Measurements from ENCODE around the gene TMEM131L. TPM values are rescaled to one million over a fixed set of nuclear protein-coding genes. Genes with fewer than 3 reads are reported as not detected.

Gene TMEM131L
- total RNA-seq, 3 donors from 2014 or later (not counting 1 experiment from before 2014, with no cell fraction given), result 67.8 to 105 (median 71.1) TPM

GRCh38 chr4:153582954-153583702, 117.0 kb downstream of the TMEM131L start:
- H3K27me3 ChIP-seq (ENCODE audit: control insufficient read depth, insufficient read depth, low read length), result no peaks in the 10 kb centered on the region
- peaks cover 5 to 28% of the 10 kb centered on the region in 2 donors for H3K4me1 Mint-ChIP-seq
- no peaks in the 10 kb centered on the region for H3K9me3 ChIP-seq (ENCODE audit: control insufficient read depth, insufficient read depth, low read length)
- H3K27ac Mint-ChIP-seq, result peak overlapping the region; percentile 53 to 76
- WGBS (ENCODE audit: insufficient coverage), result 95% methylated on average over 2 of the region's 2 CpGs
- intact Hi-C loops (cut with micrococcal nuclease), result no loop called here
- ATAC-seq (no peak), DNase-seq (no peak)
- no peaks in the 10 kb centered on the region for H3K27me3 Mint-ChIP-seq (ENCODE audit: low read depth in 2 of 2)
- no peak overlapping the region for H3K4me3 Mint-ChIP-seq
- no peak for TF ChIP-seq CTCF (IDR thresholded peaks at IDR 0.05)
- H3K9me3 Mint-ChIP-seq, result no peaks in the 10 kb centered on the region
- H3K4me1 ChIP-seq (ENCODE audit: control insufficient read depth, insufficient read depth, low read length), result no peaks in the 10 kb centered on the region
- H3K27ac ChIP-seq (ENCODE audit: low read length), result no peak overlapping the region
- H3K4me3 ChIP-seq (ENCODE audit: low read length), result no peak overlapping the region
- peaks cover 65% of the 10 kb centered on the region for H3K36me3 ChIP-seq (ENCODE audit: control insufficient read depth, insufficient read depth, low read length)
- H3K36me3 Mint-ChIP-seq, result peaks cover 13% of the 10 kb centered on the region

GRCh38 chr4:153585026-153585425, 118.9 kb downstream of the TMEM131L start:
- Mint-ChIP-seq H3K9me3 (no peaks in the 10 kb centered on the region), H3K4me1 (peaks cover 5 to 23% of the 10 kb centered on the region in 2 donors), H3K4me3 (no peak overlapping the region), H3K36me3 (peaks cover 16% of the 10 kb centered on the region), H3K27ac (peak overlapping the region; percentile 16 to 76), H3K27me3 (ENCODE audit: low read depth in 2 of 2) (no peaks in the 10 kb centered on the region)
- Histone ChIP-seq H3K27ac (ENCODE audit: low read length) (no peak overlapping the region), H3K4me1 (ENCODE audit: control insufficient read depth, insufficient read depth, low read length) (no peaks in the 10 kb centered on the region), H3K36me3 (ENCODE audit: control insufficient read depth, insufficient read depth, low read length) (peaks cover 79% of the 10 kb centered on the region), H3K4me3 (ENCODE audit: low read length) (no peak overlapping the region), H3K9me3 (ENCODE audit: control insufficient read depth, insufficient read depth, low read length) (no peaks in the 10 kb centered on the region), H3K27me3 (ENCODE audit: control insufficient read depth, insufficient read depth, low read length) (no peaks in the 10 kb centered on the region)
- DNase-seq (no peak), ATAC-seq (no peak)
- WGBS (ENCODE audit: insufficient coverage), result 93% methylated on average over 7 of the region's 7 CpGs
- TF ChIP-seq CTCF (IDR thresholded peaks at IDR 0.05), result no peak
- intact Hi-C loops (cut with micrococcal nuclease), result no loop called here

- DNase-seq, result no peak
- Histone ChIP-seq H3K9me3 (ENCODE audit: control insufficient read depth, insufficient read depth, low read length) (no peaks in the 10 kb centered on the region), H3K36me3 (ENCODE audit: control insufficient read depth, insufficient read depth, low read length) (peaks cover 89% of the 10 kb centered on the region), H3K4me1 (ENCODE audit: control insufficient read depth, insufficient read depth, low read length) (no peaks in the 10 kb centered on the region), H3K27ac (ENCODE audit: low read length) (no peak overlapping the region), H3K4me3 (ENCODE audit: low read length) (no peak overlapping the region), H3K27me3 (ENCODE audit: control insufficient read depth, insufficient read depth, low read length) (no peaks in the 10 kb centered on the region)
- H3K36me3 Mint-ChIP-seq, result peaks cover 16% of the 10 kb centered on the region
- no peaks in the 10 kb centered on the region for H3K27me3 Mint-ChIP-seq (ENCODE audit: low read depth in 2 of 2)
- H3K4me1 Mint-ChIP-seq, result peaks cover 1 to 2% of the 10 kb centered on the region in 2 donors
- H3K9me3 Mint-ChIP-seq, result no peaks in the 10 kb centered on the region
- no peak overlapping the region for H3K4me3 Mint-ChIP-seq
- 89% methylated on average over 3 of the region's 7 CpGs for WGBS (ENCODE audit: insufficient coverage)
- no peak for ATAC-seq
- no peak for TF ChIP-seq CTCF (IDR thresholded peaks at IDR 0.05)
- intact Hi-C loops (cut with micrococcal nuclease), result no loop called here
- H3K27ac Mint-ChIP-seq, result peak overlapping the region in 1 of 2 donors; percentile 41
These were observed 123.8 kb downstream of the TMEM131L start for GRCh38 chr4:153589703-153590595.
